Ovary (tissue), 9 donors: ENCODE results near the gene ASXL2. TPM values are rescaled to one million over a fixed set of nuclear protein-coding genes. Genes with fewer than 3 reads are reported as not detected.

Source experiments
- DNase-seq, 5 donors: peaks; one replicate each; pipeline ENCODE4 v3.0.0-alpha.2; 2019 to 2020
- H3K27ac ChIP-seq, 2 donors: fragments of 200-600 bp; one replicate each; pipeline versions ENCODE4 v1.5.1 to v1.8.0; 2019 to 2022
- H3K27me3 ChIP-seq: fragments of 200-600 bp; one replicate; pipeline ENCODE4 v1.8.0; 2022
- H3K36me3 ChIP-seq: fragments of 200-600 bp; sonication (generic); one replicate; pipeline ENCODE4 v1.5.1; 2019
- H3K4me1 ChIP-seq: one replicate; pipeline ENCODE4 v1.8.1; 2013; ENCODE audit warnings: mild to moderate bottlenecking, moderate library complexity; ENCODE audit not compliant: insufficient read depth
- H3K4me3 ChIP-seq: fragments of 200-600 bp; sonication (generic); one replicate; pipeline ENCODE4 v1.5.1; 2017
- H3K9me3 ChIP-seq, 2 donors: fragments of 200-600 bp in 1 of 2; sonication (generic) in 1 of 2; one replicate each; pipeline versions ENCODE4 v1.5.1 to v1.8.1; 2013 to 2019; ENCODE audit warnings: mild to moderate bottlenecking in 1 of 2, moderate library complexity in 1 of 2
- EP300 ChIP-seq: sonication (generic); formaldehyde crosslinking; IDR thresholded peaks from one replicate; pipeline ENCODE4 v1.6.1; 2017; ENCODE audit warnings: antibody characterized with exemption
- POLR2A ChIP-seq: fragments of 450-650 bp; IDR thresholded peaks from one replicate; pipeline ENCODE4 v1.6.1; 2017; ENCODE audit warnings: antibody characterized with exemption, mild to moderate bottlenecking, moderate library complexity
- WGBS, 3 donors: extraction: QIAGEN DNeasy Blood & Tissue Kit in 1 of 3; methylation state at CpG; one replicate each; pipeline versions ENCODE4 v1.1.5 to v1.1.7; 2013 to 2017; 5-methylcytosine and 5-hydroxymethylcytosine counted together
- intact Hi-C, 4 donors: fragments of 100-400 bp; cut with DNase I; formaldehyde crosslinking; loops; one replicate each; pipeline versions ENCODE4 v1.11.0 to v1.15.1; 2022 to 2023
- polyA plus RNA-seq, 2 donors: library from polyadenylated mRNA; stranded (reverse); fragments of 200-250 nt in 1 of 2; fragments of 350-450 nt in 1 of 2; fragmentation: Illumina TruSeq in 1 of 2; extraction: RNeasy Lipid Tissue Mini Kit (QIAGEN cat#74804) in 1 of 2; gene quantifications; one replicate each; pipeline ENCODE4 v1.2.3, GENCODE V29; 2013 to 2014
- total RNA-seq, 7 donors: library from RNA; depleted of rRNA in 2 of 7; stranded (reverse); fragments of >200 nt in 2 of 7; fragmentation: NEBNext Ultra II Directional in 3 of 7; extraction: Animal tissue kit (Norgen Biotek cat#: 25700) in 3 of 7; gene quantifications; one replicate each; pipeline versions ENCODE4 v1.1.0 to v1.2.4, GENCODE V29; 2016 to 2023
- TF ChIP-seq, protein P1 (sequence below), 3 donors: fragments of 450-650 bp in 2 of 3; fragments of 200-600 bp in 1 of 3; IDR thresholded peaks; one replicate each; pipeline versions ENCODE4 v1.5.1 to v1.8.0; 2016 to 2022; ENCODE audit warnings: antibody characterized with exemption in 3 of 3, mild to moderate bottlenecking in 1 of 3
- donor health status: DM: no; HTN: no; CAD: no; lungs with moderate emphysema.
- donor health status: DM: no; HTN: no; CAD: no.
- donor health status: Bipolar disorder and iron deficiency.
- donor health status: DM: yes; HTN: yes; CAD: no.
- donor health status: DM: no; HTN: no; CAD: no.
- donor health status: DM: yes; HTN: yes; CAD: no.

ASXL2 gene
- total and polyA plus RNA-seq, 9 donors: 3.0 to 25.0 (median 16.4) TPM

DNA sequence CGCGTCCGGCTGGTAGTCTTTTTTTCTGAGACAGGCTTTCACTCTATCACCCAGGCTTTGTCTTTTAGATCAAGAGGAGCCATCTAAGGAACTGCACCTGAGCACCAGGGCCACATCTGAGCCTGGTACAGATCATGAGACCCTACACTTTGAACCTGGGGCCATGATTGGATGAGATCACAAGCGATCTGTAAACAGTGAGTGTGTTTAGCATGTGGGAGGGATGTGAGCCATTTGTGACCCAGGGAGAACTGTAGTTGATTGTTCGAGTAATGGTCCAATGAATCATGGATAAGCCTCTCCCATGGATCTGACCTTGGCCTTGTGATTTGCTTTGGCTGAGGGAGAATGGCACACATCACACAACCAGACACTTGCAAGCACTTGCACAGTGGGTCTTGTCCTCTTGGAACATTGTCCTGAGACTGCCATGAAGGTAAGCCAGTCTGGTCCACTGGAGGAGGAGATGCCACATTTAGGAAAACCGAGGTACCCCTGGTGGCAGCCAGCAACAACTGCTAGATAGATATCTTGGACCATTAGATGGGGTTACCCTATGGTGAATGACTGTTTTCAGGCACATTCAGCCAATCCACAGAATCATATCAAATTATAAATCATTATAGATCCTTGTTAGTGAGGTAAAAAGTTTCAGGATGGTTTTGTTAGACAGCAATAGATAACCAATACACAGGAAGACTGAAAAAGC is 185.4 kb downstream of the ASXL2 start:
- no peaks in the 10 kb centered on the region for H3K36me3 ChIP-seq
- DNase-seq: no peak
- WGBS, 3 donors: 86 to 93% (median 86%) methylated on average over 6 of the region's 6 CpGs
- no peaks in the 10 kb centered on the region for H3K4me1 ChIP-seq
- H3K4me3 ChIP-seq: no peak overlapping the region
- TF ChIP-seq POLR2A (no peak), EP300 (no peak)
- TF ChIP-seq, protein P1, sequence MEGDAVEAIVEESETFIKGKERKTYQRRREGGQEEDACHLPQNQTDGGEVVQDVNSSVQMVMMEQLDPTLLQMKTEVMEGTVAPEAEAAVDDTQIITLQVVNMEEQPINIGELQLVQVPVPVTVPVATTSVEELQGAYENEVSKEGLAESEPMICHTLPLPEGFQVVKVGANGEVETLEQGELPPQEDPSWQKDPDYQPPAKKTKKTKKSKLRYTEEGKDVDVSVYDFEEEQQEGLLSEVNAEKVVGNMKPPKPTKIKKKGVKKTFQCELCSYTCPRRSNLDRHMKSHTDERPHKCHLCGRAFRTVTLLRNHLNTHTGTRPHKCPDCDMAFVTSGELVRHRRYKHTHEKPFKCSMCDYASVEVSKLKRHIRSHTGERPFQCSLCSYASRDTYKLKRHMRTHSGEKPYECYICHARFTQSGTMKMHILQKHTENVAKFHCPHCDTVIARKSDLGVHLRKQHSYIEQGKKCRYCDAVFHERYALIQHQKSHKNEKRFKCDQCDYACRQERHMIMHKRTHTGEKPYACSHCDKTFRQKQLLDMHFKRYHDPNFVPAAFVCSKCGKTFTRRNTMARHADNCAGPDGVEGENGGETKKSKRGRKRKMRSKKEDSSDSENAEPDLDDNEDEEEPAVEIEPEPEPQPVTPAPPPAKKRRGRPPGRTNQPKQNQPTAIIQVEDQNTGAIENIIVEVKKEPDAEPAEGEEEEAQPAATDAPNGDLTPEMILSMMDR (IDR thresholded peaks at IDR 0.05): no peak
- no peak overlapping the region for H3K27ac ChIP-seq
- intact Hi-C loops: no loop called here
- H3K27me3 ChIP-seq: no peaks in the 10 kb centered on the region
- H3K9me3 ChIP-seq: no peaks in the 10 kb centered on the region

DNA sequence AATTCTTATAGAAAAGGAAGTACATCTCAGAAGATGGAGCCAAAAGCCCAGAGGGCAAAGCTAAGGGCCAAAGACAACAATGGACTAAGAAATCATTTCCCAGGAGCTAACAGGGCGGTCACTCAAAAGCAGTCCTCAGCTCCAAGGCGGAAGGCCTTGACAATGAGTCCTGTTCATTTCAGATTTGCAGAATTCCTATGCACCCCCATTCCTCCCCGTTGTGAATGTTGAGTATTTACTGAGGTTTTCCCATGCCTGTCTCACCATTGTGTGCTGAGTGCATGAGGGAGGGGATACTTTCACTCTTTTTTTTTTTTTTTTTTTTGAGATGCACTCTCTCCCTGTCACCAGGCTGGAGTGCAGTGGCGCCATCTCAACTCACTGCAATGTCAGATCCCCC is 186.1 kb downstream of the ASXL2 start:
- no peak overlapping the region for H3K27ac ChIP-seq
- no peaks in the 10 kb centered on the region for H3K4me1 ChIP-seq
- intact Hi-C loops: no loop called here
- TF ChIP-seq, protein P1 (IDR thresholded peaks at IDR 0.05): no peak
- no peak for TF ChIP-seq POLR2A
- no peak for TF ChIP-seq EP300
- H3K27me3 ChIP-seq: no peaks in the 10 kb centered on the region
- 83 to 87% (median 85%) methylated on average over 4 of the region's 4 CpGs for WGBS, 3 donors
- no peak overlapping the region for H3K4me3 ChIP-seq
- no peak for DNase-seq
- no peaks in the 10 kb centered on the region for H3K9me3 ChIP-seq
- no peaks in the 10 kb centered on the region for H3K36me3 ChIP-seq

DNA sequence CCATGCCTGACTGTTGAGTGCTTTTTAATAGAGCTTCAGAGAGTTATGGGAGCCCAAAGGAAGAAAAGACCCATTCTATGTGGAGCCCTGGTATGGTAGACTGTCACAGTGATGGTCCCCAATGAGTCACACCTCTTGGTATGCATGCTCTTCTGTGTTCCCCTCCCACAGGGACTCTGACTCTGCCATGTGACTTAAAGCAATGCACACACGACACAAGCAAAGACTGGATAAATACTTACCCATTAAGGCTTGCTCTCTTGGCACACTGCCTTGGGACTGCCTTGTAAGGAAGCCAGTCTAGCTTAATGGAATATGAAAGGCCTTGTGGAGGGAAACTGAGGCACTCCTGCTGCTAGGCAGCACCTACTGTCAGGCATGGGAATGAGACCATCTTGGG is 188.2 kb downstream of the ASXL2 start:
- Histone ChIP-seq H3K36me3 (no peaks in the 10 kb centered on the region), H3K4me3 (no peak overlapping the region), H3K27ac (no peak overlapping the region), H3K27me3 (no peaks in the 10 kb centered on the region), H3K4me1 (no peaks in the 10 kb centered on the region), H3K9me3 (no peaks in the 10 kb centered on the region)
- WGBS, 3 donors: 36 to 39% (median 38%) methylated on average over 1 of the region's 1 CpG
- no peak for DNase-seq
- intact Hi-C loops: no loop called here
- TF ChIP-seq EP300: no peak

DNA sequence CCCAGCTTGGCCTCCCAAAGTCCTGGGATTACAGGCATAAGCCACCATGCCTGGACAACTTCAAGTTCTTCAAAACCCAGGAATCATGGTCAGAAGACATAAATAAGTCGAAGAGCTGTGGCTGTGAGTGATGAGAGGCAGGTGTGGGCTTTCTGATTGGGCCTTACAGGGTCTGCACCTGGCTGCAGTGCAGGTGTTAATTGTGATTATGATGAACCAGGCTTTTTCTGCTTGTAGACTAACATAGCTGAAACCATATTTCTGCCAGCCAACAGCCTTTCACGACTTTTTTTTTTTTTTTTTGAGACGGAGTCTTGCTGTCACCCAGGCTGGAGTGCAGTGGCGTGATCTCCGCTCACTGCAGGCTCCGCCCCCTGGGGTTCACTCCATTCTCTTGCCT is 190.1 kb downstream of the ASXL2 start:
- intact Hi-C loops: no loop called here
- 81 to 92% (median 83%) methylated on average over 6 of the region's 6 CpGs for WGBS, 3 donors
- Histone ChIP-seq H3K4me1 (no peaks in the 10 kb centered on the region), H3K36me3 (no peaks in the 10 kb centered on the region), H3K4me3 (no peak overlapping the region), H3K9me3 (no peaks in the 10 kb centered on the region), H3K27ac (no peak overlapping the region), H3K27me3 (no peaks in the 10 kb centered on the region)
- no peak for DNase-seq
- no peak for TF ChIP-seq POLR2A
- TF ChIP-seq, protein P1 (IDR thresholded peaks at IDR 0.05): no peak
- no peak for TF ChIP-seq EP300

DNA sequence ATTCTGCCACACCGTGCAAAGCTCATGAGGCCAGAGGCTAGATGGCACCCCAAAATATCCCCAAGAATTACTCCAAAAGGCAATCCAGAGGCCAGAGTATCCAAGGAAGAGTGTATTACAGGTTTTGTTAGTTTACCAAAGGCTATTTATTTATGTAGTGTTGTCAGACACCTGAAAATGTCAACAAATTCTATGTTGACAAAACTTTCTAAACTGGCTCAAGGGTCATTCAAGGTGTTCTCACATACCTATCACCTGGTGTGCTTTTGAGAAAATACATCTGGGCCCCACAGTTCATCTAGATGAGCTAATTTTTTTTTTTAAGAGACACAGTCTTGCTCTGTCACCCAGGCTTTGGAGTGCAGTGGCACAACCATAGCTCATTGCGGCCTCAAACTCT is 192.5 kb downstream of the ASXL2 start:
- no peaks in the 10 kb centered on the region for H3K9me3 ChIP-seq
- no peaks in the 10 kb centered on the region for H3K27me3 ChIP-seq
- H3K36me3 ChIP-seq: no peaks in the 10 kb centered on the region
- 90 to 95% (median 90%) methylated on average over 2 of the region's 2 CpGs for WGBS, 3 donors
- no peak overlapping the region for H3K27ac ChIP-seq
- intact Hi-C loops: no loop called here
- no peaks in the 10 kb centered on the region for H3K4me1 ChIP-seq
- H3K4me3 ChIP-seq: no peak overlapping the region
- DNase-seq: no peak
- TF ChIP-seq, protein P1 (IDR thresholded peaks at IDR 0.05): no peak
- no peak for TF ChIP-seq POLR2A
- TF ChIP-seq EP300: no peak
